ENCODE data around the gene HMGCR.

DNA sequence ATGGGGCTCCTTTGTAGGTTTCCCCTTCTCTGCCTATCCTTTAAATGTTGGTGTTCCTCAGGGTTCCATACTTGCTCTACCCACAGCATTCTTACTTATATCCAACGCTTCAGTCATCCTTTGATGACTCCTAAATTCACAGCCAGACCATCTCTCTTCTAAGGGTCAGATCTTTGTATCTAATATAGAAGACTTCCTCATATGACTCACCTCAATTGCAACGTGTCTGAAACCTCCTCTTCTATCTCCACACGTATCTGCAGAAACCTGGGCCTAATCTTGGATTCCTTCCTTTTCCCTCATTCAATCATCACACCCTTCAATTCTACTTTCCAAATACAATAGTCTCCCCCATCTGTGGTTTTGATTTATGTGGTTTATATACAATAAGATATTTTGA, 68.3 kb downstream of the HMGCR start:
- TF ChIP-seq POLR2A (IDR thresholded peaks at IDR 0.05; ENCODE audit: low read depth, low read length), result no peak
- TF ChIP-seq TAF1 (IDR thresholded peaks at IDR 0.05; ENCODE audit: borderline replicate concordance, low read depth, low read length), result no peak
- TF ChIP-seq POLR2AphosphoS5 (IDR thresholded peaks at IDR 0.05; ENCODE audit: low read depth, low read length), result no peak
